ENCODE data around the gene DEAF1.

- no peak for TF ChIP-seq CTCF (IDR thresholded peaks at IDR 0.05)
- no peak for TF ChIP-seq POLR2AphosphoS5 (IDR thresholded peaks at IDR 0.05)
- TF ChIP-seq EP300 (IDR thresholded peaks at IDR 0.05), result no peak
- TF ChIP-seq POLR2A (IDR thresholded peaks at IDR 0.05), result no peak
Measured at GRCh38 chr11:708511-708910, 13.5 kb upstream of the DEAF1 start.

All from suprapubic skin (tissue), 4 donors.